ENCODE data around the gene WDR91. TPM values are rescaled to one million over a fixed set of nuclear protein-coding genes. Genes with fewer than 3 reads are reported as not detected.
A peak's percentile ranks its signal among the peaks of the same experiment; 100 is the strongest.

WDR91 gene
- total and polyA plus RNA-seq, 4 donors: 5.8 to 19.0 (median 9.2) TPM

DNA sequence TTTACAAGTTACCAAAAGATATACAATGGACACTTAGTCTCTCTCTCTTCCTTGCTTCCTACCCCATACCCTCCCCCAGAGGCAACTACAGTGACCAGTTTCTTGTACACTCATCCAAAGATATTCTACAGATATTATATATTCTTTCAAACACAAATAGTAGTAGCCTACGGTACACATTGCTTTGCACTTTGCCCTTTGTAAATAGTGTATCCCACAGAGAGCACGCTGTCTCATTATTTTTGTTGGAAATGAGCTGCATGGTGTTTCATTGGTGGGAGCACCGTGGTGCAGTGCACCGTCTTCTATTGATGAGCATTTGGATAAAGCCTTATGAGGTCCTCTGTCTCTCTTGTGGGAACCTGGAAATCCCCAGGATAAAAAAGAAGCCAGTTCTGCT is 46.5 kb upstream of the WDR91 start:
- WGBS: 31% methylated on average over 4 of the region's 4 CpGs
- Histone ChIP-seq H3K27me3 (ENCODE audit: control insufficient read depth in 4 of 4, insufficient read depth in 4 of 4, low read length in 3 of 4) (no peaks in the 10 kb centered on the region), H3K27ac (ENCODE audit: low read depth in 1 of 2, low read length in 2 of 2) (no peak overlapping the region), H3K36me3 (ENCODE audit: control insufficient read depth in 4 of 4, insufficient read depth in 3 of 4, low read depth in 1 of 4, low read length in 3 of 4) (no peaks in the 10 kb centered on the region), H3K9me3 (ENCODE audit: control insufficient read depth in 4 of 4, low read length in 3 of 4) (no peaks in the 10 kb centered on the region), H3K9ac (ENCODE audit: low read depth in 1 of 2, low read length in 2 of 2) (no peak overlapping the region), H3K4me1 (ENCODE audit: control insufficient read depth in 4 of 4, insufficient read depth in 4 of 4, low read length in 3 of 4) (peaks cover 0 to 8% (median 2%) of the 10 kb centered on the region in 4 donors), H3K4me3 (ENCODE audit: low read depth in 1 of 3, low read length in 3 of 3) (no peak overlapping the region)
- TF ChIP-seq HNF4A (conservative IDR thresholded peaks at IDR 0.05): peak; percentile 70 to 79
- TF ChIP-seq FOXA1 (IDR thresholded peaks at IDR 0.05): peak; percentile 54
- TF ChIP-seq FOXA2 (IDR thresholded peaks at IDR 0.05): peak; percentile 73
- TF ChIP-seq SP1 (IDR thresholded peaks at IDR 0.05): peak; percentile 52
- TF ChIP-seq JUND (IDR thresholded peaks at IDR 0.05): no peak
- DNase-seq (ENCODE audit: low spot score): no peak

DNA sequence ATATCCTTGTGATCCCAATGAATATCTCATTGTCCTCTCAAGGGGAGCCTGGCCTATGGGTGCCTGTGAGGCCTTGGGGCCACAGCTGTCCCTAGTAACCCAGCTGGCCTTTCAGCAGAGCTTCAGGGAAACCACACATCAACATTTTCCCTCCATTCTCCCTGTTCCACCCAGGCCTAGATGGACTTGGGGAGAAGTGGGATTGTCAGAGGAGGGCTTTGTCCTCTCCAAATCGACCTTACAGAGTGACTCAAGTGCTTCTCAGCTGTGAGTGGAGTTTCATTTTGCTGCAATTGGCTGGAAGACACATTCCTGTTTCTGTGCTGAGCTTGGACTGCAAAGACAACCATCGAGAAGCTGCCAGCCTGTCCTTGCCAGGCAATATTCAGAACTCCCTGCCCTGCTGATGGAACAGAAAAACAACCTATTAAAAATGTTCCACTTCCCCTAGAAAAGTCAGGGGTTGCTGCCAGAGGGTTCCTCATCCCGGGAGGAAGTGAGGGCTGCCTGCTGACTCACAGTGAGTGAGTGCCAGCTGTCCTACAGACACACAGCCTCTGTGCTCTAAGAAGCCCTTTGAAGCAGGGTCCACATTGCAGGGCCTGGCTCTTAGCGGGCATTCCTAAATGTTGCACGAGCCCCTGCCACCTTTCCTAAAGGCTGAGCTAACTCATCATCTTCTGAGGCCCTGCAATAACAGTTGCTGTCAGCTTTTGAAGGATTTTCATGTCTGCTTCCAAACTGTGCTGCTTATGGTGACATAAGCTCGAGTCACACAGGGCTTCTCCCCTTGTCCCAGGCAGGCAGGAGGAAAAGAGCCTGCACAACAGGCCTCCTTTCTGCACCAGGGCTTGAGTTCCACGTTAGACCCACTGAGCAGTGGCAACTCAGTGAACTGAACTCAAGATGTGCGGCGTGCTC is 42.8 kb upstream of the WDR91 start:
- Histone ChIP-seq H3K27ac (ENCODE audit: low read depth in 1 of 2, low read length in 2 of 2) (peak overlapping the region; percentile 9 to 22), H3K4me1 (ENCODE audit: control insufficient read depth in 4 of 4, insufficient read depth in 4 of 4, low read length in 3 of 4) (peaks cover 0 to 8% (median 2%) of the 10 kb centered on the region in 4 donors), H3K36me3 (ENCODE audit: control insufficient read depth in 4 of 4, insufficient read depth in 3 of 4, low read depth in 1 of 4, low read length in 3 of 4) (no peaks in the 10 kb centered on the region), H3K9me3 (ENCODE audit: control insufficient read depth in 4 of 4, low read length in 3 of 4) (no peaks in the 10 kb centered on the region), H3K27me3 (ENCODE audit: control insufficient read depth in 4 of 4, insufficient read depth in 4 of 4, low read length in 3 of 4) (no peaks in the 10 kb centered on the region), H3K4me3 (ENCODE audit: low read depth in 1 of 3, low read length in 3 of 3) (no peak overlapping the region), H3K9ac (ENCODE audit: low read depth in 1 of 2, low read length in 2 of 2) (no peak overlapping the region)
- DNase-seq (ENCODE audit: low spot score): no peak
- 62% methylated on average over 9 of the region's 9 CpGs for WGBS
- TF ChIP-seq NR2F2 (IDR thresholded peaks at IDR 0.05) (no peak), HNF4A (conservative IDR thresholded peaks at IDR 0.05) (no peak), SP1 (IDR thresholded peaks at IDR 0.05) (no peak), TAF1 (conservative IDR thresholded peaks at IDR 0.05) (no peak), EGR1 (IDR thresholded peaks at IDR 0.05; ENCODE audit: low read depth in 2 of 2) (no peak)
- TF ChIP-seq, protein P1, sequence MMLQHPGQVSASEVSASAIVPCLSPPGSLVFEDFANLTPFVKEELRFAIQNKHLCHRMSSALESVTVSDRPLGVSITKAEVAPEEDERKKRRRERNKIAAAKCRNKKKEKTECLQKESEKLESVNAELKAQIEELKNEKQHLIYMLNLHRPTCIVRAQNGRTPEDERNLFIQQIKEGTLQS (IDR thresholded peaks at IDR 0.05): no peak

DNA sequence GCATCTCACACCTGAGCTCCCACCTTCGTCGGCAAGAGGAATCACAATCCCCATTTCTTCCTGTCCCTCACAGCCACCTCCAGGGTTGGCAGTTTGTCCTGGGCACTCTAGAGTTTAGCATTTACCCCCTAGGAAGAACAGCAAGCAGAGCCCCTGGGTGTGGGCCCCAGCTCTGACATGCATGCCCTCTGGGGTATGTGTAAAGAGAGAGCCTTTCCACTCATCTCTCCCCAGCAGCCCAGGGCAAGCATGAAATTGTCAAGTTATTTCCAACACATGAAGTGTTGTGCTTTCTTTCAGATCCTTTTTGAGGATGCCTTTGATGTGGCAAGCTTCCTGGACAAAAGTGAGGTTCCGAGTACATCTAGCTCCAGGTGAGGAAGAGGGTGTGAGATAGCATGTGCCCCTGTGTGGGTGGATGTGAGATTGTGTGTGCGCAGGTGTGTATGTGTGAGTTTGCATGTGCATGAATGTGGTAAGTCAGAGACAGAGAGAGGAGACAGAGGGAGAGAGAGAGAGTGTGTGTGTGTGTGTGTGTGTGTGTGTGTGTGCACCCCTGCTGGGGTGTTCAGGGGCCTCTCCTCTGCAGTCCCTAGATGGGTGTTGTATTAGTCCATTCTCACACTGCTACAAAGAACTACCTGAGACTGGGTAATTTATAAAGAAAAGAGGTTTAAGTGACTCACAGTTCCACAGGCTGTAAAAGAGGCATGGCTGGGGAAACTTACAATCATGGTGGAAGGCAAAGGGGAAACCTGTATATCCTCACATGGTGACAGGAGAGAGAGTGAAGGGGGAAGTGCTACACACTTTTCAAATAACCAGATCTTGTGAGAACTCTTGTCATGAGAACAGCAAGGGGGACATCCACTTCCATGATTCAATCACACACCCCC is 40.4 kb upstream of the WDR91 start:
- no peak for DNase-seq (ENCODE audit: low spot score)
- 94% methylated on average over 4 of the region's 4 CpGs for WGBS
- TF ChIP-seq EGR1 (IDR thresholded peaks at IDR 0.05; ENCODE audit: low read depth in 2 of 2): no peak
- no peak for TF ChIP-seq NR2F2 (IDR thresholded peaks at IDR 0.05)
- TF ChIP-seq YY1 (IDR thresholded peaks at IDR 0.05): no peak
- no peak for TF ChIP-seq HNF4G (IDR thresholded peaks at IDR 0.05)
- TF ChIP-seq RXRA (IDR thresholded peaks at IDR 0.05): no peak
- TF ChIP-seq, protein P2, sequence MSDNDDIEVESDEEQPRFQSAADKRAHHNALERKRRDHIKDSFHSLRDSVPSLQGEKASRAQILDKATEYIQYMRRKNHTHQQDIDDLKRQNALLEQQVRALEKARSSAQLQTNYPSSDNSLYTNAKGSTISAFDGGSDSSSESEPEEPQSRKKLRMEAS (IDR thresholded peaks at IDR 0.05): no peak
- TF ChIP-seq JUND (IDR thresholded peaks at IDR 0.05): no peak
- TF ChIP-seq, protein P1 (IDR thresholded peaks at IDR 0.05): no peak
- TF ChIP-seq, protein P3, sequence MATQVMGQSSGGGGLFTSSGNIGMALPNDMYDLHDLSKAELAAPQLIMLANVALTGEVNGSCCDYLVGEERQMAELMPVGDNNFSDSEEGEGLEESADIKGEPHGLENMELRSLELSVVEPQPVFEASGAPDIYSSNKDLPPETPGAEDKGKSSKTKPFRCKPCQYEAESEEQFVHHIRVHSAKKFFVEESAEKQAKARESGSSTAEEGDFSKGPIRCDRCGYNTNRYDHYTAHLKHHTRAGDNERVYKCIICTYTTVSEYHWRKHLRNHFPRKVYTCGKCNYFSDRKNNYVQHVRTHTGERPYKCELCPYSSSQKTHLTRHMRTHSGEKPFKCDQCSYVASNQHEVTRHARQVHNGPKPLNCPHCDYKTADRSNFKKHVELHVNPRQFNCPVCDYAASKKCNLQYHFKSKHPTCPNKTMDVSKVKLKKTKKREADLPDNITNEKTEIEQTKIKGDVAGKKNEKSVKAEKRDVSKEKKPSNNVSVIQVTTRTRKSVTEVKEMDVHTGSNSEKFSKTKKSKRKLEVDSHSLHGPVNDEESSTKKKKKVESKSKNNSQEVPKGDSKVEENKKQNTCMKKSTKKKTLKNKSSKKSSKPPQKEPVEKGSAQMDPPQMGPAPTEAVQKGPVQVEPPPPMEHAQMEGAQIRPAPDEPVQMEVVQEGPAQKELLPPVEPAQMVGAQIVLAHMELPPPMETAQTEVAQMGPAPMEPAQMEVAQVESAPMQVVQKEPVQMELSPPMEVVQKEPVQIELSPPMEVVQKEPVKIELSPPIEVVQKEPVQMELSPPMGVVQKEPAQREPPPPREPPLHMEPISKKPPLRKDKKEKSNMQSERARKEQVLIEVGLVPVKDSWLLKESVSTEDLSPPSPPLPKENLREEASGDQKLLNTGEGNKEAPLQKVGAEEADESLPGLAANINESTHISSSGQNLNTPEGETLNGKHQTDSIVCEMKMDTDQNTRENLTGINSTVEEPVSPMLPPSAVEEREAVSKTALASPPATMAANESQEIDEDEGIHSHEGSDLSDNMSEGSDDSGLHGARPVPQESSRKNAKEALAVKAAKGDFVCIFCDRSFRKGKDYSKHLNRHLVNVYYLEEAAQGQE (IDR thresholded peaks at IDR 0.05): no peak
- TF ChIP-seq, protein P4, sequence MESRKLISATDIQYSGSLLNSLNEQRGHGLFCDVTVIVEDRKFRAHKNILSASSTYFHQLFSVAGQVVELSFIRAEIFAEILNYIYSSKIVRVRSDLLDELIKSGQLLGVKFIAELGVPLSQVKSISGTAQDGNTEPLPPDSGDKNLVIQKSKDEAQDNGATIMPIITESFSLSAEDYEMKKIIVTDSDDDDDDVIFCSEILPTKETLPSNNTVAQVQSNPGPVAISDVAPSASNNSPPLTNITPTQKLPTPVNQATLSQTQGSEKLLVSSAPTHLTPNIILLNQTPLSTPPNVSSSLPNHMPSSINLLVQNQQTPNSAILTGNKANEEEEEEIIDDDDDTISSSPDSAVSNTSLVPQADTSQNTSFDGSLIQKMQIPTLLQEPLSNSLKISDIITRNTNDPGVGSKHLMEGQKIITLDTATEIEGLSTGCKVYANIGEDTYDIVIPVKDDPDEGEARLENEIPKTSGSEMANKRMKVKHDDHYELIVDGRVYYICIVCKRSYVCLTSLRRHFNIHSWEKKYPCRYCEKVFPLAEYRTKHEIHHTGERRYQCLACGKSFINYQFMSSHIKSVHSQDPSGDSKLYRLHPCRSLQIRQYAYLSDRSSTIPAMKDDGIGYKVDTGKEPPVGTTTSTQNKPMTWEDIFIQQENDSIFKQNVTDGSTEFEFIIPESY (IDR thresholded peaks at IDR 0.05): no peak
- TF ChIP-seq FOXA2 (IDR thresholded peaks at IDR 0.05): no peak
- TF ChIP-seq FOXA1 (IDR thresholded peaks at IDR 0.05): no peak
- TF ChIP-seq RAD21 (IDR thresholded peaks at IDR 0.05): no peak
- no peak for TF ChIP-seq TAF1 (conservative IDR thresholded peaks at IDR 0.05)
- no peak for TF ChIP-seq HNF4A (conservative IDR thresholded peaks at IDR 0.05)
- TF ChIP-seq GABPA (IDR thresholded peaks at IDR 0.05 in 1 of 2, conservative IDR thresholded peaks at IDR 0.05 in 1 of 2): no peak

More for the DNA sequence above, 40.4 kb upstream of the WDR91 start:
- Histone ChIP-seq H3K27me3 (ENCODE audit: control insufficient read depth in 4 of 4, insufficient read depth in 4 of 4, low read length in 3 of 4) (no peaks in the 10 kb centered on the region), H3K9me3 (ENCODE audit: control insufficient read depth in 4 of 4, low read length in 3 of 4) (no peaks in the 10 kb centered on the region), H3K4me3 (ENCODE audit: low read depth in 1 of 3, low read length in 3 of 3) (no peak overlapping the region), H3K27ac (ENCODE audit: low read depth in 1 of 2, low read length in 2 of 2) (no peak overlapping the region), H3K4me1 (ENCODE audit: control insufficient read depth in 4 of 4, insufficient read depth in 4 of 4, low read length in 3 of 4) (peaks cover 0 to 4% (median 0%) of the 10 kb centered on the region in 4 donors), H3K9ac (ENCODE audit: low read depth in 1 of 2, low read length in 2 of 2) (no peak overlapping the region), H3K36me3 (ENCODE audit: control insufficient read depth in 4 of 4, insufficient read depth in 3 of 4, low read depth in 1 of 4, low read length in 3 of 4) (no peaks in the 10 kb centered on the region)

All from liver (tissue), 9 donors.